NCI-H2171 treated with DMSO at 0.1 percent for 48 hours (cell line): ENCODE results near the gene MYT1.
"Not testable (repeated sequence)": the region's sequence is repeated elsewhere in the genome, so short reads cannot be mapped to it uniquely, and the experiment has no call there.

ENCODE experiments used
- DNase-seq: peaks from one replicate; lab custom pipeline; 2025; lab: John Stamatoyannopoulos, UW

Gene MYT1

DNA sequence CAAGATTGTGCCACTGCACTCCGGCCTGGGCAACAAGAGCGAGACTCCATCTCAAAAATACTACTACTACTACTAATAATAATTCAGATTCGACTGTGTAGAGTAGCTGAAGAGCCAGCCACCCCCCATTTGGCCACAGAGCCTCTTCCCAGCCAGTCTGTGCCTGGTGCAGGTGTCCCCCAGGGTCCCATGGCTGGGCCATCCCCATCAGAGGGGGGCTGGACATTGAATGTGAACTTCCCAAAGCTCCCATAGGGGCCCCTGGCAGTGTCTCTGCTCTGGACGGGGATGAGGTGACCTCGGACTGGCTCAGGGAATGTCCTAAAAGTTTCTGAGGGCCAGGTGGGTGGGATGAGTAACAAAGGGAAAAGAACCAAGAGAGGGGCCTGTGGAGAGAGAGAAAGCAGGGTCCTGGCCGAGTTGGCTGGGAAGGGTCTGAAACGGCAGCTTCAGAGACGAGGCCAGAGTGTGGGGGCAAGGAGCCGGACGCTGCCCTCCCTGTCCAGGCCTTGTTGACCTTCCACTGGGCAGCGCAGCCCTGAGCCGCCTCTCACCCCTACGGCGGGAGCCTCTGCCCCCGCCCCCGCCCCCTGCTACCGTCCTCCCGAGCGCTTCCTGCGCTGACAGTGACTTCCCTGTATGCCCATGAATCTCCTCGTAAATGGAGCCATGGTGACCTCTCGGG is 66.4 kb downstream of the MYT1 start:
- DNase-seq = no peak

DNA sequence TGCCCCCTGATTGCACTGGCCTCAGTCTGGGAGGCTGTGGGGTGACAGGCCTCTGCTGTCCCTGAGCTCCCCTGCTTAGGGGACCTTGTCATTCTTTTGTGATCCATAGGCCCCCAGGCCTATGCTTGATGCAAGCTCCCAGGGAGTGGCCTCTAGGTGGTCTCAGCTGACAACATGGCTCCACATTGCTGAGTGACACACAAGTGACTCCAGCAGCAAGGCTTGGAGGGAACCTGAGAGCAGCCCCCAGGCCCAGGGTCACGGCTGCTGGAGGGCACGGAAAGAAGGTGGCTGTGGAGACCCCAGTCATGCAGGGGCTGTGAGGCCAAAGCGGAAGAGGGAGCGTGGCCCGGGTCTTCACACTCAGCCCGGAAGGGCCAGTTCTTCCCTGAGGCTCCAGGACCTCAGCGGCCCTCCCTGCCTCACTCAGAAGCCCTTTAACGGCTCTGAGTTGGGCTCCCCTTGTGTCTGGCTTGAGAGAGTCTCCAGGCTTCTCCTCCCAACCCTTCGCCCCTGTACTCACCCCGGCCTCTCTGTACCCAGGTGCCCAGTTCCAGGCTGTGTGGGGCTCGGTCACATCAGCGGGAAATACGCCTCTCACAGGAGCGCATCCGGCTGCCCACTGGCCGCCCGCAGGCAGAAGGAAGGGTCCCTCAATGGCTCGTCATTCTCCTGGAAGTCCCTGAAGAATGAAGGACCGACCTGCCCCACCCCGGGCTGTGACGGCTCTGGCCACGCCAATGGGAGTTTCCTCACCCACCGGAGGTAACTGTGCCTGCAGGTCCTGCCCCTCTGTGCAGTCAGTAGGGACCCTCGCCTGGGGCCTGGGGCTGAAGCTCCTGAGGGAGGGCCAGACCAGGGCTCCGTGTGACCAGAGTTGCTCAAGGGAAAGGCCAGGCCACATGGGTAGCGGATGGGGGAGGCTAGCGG is 67.6 kb downstream of the MYT1 start:
- DNase-seq = no peak

DNA sequence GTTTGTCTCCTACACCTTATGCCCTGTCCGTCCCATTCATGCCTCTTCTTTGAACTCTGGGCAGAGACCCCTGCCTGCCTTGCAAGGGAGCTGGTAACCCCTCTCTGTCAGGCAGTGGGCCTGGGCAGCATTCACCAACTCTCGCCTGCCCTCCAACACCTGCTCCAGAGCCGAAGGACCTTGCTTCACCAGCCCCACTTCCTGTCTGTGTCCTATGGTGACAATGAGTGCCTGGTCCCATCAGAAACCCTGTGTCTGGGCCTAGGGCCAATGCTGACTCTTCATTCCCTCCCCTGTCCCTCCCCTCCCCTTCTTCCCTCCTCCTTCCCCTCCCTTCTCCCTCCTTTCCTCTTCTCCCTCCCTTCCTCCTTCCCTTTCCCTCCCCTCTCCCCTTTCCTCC is 68.5 kb downstream of the MYT1 start:
- DNase-seq = peak; percentile 23

DNA sequence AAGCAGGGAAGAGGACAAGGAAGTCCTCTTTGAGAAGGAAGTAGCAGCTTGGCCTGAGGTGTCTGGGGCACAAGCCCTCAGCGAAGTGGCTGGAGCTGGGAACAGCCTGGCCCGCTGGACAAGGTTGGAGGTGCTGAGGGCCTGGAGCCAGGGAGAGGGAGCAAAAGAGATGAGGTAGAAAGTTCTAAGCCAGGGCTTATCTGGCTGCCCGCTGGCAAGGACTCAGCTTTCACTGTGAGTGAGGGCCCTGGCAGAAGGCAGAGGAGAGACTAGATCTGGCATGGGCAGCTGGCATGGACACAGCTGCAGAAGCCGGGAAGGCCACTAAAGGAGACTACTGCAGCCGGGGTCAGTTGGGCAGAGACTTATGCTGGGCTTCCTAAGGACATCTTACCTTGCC is 69.5 kb downstream of the MYT1 start:
- no peak for DNase-seq

DNA sequence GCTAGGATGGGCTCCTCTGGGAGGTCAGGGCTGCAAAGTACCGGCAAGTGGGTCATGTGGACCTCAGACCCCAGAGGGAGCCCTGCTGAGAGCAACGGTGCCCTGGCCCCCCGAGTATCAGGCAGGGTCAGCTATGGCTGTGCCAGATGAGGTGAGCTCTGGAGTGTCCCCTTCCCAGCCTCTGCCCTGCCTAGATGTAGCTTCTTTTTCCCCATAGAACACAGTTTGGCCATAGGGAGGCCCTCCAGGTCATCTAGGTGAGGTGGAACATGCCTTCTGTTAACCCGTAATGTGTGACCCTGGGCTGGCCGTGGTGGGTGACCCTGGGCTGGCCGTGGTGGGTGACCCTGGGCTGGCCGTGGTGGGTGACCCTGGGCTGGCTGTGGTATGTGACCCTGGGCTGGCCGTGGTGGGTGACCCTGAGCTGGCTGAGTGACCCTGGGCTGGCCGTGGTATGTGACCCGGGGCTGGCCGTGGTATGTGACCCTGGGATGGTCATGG is 70.1 kb downstream of the MYT1 start:
- no peak for DNase-seq

GRCh38 chr20:64234921-64235565 is 70.8 kb downstream of the MYT1 start:
- DNase-seq = not testable (repeated sequence)

DNA sequence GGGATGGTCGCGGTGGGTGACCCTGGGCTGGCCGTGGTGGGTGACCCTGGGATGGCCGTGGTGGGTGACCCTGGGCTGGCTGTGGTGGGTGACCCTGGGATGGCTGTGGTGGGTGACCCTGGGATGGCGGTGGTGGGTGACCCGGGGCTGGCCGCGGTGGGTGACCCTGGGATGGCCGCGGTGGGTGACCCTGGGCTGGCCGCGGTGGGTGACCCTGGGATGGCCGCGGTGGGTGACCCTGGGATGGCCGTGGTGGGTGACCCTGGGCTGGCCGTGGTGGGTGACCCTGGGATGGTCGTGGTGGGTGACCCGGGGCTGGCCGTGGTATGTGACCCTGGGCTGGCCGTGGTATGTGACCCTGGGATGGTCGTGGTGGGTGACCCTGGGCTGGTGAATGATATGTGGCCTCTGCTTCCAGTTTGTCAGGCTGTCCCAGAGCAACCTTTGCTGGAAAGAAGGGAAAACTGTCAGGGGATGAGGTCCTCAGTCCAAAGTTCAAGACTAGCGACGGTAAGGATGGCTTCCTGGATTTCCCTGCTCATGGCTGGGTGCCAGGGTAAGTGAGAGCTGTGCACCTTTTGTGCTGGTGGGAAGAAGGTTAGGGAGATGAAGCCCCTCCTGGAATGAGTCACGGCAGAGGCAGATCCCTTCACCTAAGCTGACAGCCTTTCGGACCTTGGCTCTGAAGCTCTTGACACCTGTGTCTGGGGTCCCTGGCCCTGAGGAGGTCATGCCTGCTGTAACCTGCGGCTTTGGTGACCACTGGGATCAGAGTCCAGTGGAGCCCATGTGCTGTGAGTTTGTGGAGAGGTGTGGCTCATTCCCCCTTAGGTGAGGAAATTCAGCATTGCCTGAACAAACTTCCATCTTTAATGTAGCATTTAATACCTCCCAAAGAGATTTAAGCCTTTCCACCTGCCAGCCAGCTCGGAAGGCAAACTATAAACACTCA is 72.2 kb downstream of the MYT1 start:
- DNase-seq = no peak

- no peak for DNase-seq
These were observed 73.1 kb downstream of the MYT1 start for GRCh38 chr20:64237316-64237715.

GRCh38 chr20:64238115-64238825 is 74.0 kb downstream of the MYT1 start:
- no peak for DNase-seq

- no peak for DNase-seq
These were observed 74.7 kb downstream of the MYT1 start for GRCh38 chr20:64238851-64239387.

DNA sequence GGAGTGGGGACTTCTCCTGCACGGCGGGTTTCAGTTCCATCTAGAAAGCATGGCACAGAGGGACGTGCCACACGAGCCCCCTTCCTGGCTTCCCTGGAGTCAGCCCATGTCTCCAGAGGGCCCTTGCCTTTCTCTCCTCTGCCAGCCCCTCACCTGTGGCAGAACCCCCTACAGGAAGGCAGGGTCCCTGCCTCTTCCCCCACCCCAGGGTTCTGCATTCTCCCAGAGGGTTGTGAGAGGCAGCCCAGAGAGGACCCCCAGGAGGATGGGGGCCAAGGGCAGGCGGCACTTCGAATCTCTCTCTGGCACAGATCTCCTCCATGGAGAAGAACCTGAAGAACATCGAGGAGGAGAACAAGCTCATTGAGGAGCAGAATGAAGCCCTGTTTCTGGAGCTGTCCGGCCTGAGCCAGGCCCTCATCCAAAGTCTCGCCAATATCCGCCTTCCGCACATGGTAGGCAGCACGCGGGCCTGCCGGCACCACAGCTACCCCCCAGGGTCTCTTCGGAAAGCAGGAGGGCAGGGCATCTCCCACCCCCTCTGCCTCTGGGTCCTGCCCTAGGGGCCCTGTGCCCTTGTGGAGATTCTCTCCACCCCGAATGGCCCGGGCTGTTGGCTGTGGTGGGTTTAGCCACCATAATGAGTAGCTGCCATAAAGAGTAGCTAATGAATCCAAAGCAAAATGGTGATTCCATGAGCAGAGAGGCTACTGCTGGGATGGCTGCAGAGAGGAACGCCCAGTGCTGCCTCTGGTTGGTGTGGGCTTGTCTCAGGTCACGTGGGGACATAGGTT is 75.4 kb downstream of the MYT1 start:
- no peak for DNase-seq

DNA sequence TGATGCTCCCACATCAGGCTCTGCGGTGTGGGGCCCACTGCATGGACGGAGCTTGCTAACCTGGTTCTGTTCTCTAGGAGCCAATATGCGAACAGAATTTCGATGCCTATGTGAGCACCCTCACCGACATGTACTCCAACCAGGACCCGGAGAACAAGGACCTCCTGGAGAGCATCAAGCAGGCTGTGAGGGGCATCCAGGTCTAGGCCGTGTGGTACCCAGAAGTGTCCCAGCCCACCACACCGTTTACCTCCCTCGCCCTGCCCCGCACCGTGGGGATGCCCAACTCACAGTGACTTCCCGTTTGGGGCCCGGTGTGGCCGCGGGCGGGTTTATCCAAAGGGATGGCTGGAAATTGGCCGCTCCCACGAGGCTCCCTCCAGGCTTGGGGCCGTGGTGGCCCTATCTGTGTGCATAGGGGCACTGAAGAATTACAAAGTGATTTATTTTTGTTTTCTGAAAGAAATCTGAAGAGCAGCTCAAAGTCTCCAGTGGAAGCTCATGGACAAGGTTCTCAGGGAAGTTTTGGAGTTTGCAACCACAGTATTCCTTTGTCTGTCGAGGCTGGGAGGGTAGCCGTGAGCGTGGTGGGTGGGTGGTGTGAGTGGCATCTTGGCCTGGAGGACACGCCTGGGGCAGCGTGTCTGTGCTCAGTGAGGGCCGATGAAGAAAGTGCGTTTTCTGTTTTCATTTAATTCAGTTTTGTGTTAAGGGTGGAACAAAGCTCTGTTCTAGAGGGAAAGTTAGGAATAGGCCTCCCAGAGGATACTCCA is 76.2 kb downstream of the MYT1 start:
- DNase-seq = no peak

GRCh38 chr20:64241061-64241460 is 76.8 kb downstream of the MYT1 start:
- no peak for DNase-seq

GRCh38 chr20:64242003-64242796 is 77.9 kb downstream of the MYT1 start:
- no peak for DNase-seq

- no peak for DNase-seq
These were observed 78.7 kb downstream of the MYT1 start for GRCh38 chr20:64242797-64243475.

DNA sequence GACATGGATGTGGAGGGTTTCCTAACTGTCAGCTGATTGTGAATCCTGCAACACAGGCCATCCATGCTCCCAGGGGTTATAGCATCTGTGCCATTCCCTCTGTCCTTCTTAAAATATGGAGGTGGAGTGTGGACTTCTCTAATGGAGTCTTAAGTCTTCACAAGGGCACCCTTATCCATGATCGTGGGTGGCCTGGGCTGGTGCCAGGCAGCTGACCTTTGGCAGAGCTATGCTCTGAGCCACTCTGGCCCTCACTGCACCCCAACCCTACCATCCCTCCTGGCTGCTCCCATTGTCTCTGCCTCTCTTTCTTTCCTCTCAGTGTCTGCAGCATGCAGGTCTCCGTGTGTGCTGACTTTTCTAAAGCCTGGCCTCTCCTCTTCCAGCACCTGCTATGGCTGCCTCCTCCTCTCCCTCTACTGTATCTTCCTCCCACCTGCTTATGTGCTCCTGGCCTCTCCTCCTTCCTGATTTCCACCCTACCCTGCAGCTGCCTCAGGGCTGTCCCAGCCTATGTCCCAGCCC is 80.1 kb downstream of the MYT1 start:
- DNase-seq = no peak
